Keratinocyte (primary cell): ENCODE data around the gene RAB14. TPM values are rescaled to one million over a fixed set of nuclear protein-coding genes. Genes with fewer than 3 reads are reported as not detected.

ENCODE experiments used
- DNase-seq: peaks from one replicate; pipeline ENCODE4 v3.0.0-alpha.2; 2011; ENCODE audit warnings: low read depth, missing footprints, low spot score
- FAIRE-seq: peaks from 2 replicates; lab custom pipeline; 2011; peaks lifted over from hg19 to GRCh38; lab: Jason Lieb, UNC
- H2AFZ ChIP-seq: 2 replicates; pipeline ENCODE4 v1.6.0; 2012; ENCODE audit warnings: low read length, control low read depth, inconsistent platforms; ENCODE audit not compliant: control insufficient read depth
- H3K27ac ChIP-seq: 2 replicates; pipeline ENCODE4 v1.5.1; 2011; ENCODE audit warnings: low read length; ENCODE audit not compliant: control insufficient read depth, insufficient read depth
- H3K27me3 ChIP-seq: 3 replicates; pipeline ENCODE4 v1.6.0; 2011; ENCODE audit warnings: low read length; ENCODE audit not compliant: control insufficient read depth, insufficient read depth; ENCODE audit errors: extremely low read depth
- H3K36me3 ChIP-seq, 2 experiments: 2 replicates in 1 of 2; 3 replicates in 1 of 2; pipeline ENCODE4 v1.5.1; 2011; ENCODE audit warnings: low read length in 2 of 2, mild to moderate bottlenecking in 1 of 2; ENCODE audit not compliant: control insufficient read depth in 2 of 2, insufficient read depth in 2 of 2; ENCODE audit errors: extremely low read depth in 1 of 2
- H3K4me1 ChIP-seq: 3 replicates; pipeline ENCODE4 v1.5.1; 2011; ENCODE audit warnings: low read length; ENCODE audit not compliant: control insufficient read depth, insufficient read depth; ENCODE audit errors: extremely low read depth
- H3K4me2 ChIP-seq: 3 replicates; pipeline ENCODE4 v1.6.0; 2011; ENCODE audit warnings: low read depth, low read length; ENCODE audit not compliant: control insufficient read depth, insufficient read depth; ENCODE audit errors: extremely low read depth
- H3K4me3 ChIP-seq, 3 experiments: fragments of 200-600 bp in 1 of 3; sonication (generic) in 1 of 3; 2 replicates in 2 of 3; 3 replicates in 1 of 3; pipeline ENCODE4 v1.5.1; 2011 to 2016; ENCODE audit warnings: low read length in 3 of 3, mild to moderate bottlenecking in 3 of 3, control low read depth in 2 of 3, inconsistent platforms in 1 of 3, low read depth in 1 of 3, mixed read lengths in 1 of 3, mixed run types in 1 of 3, moderate library complexity in 1 of 3; ENCODE audit not compliant: control insufficient read depth in 2 of 3, insufficient read depth in 2 of 3; ENCODE audit errors: extremely low read depth in 1 of 3
- H3K79me2 ChIP-seq: 2 replicates; pipeline ENCODE4 v1.6.0; 2012; ENCODE audit warnings: low read length; ENCODE audit not compliant: control insufficient read depth, insufficient read depth
- H3K9ac ChIP-seq: 3 replicates; pipeline ENCODE4 v1.6.0; 2011; ENCODE audit warnings: low read length; ENCODE audit not compliant: control insufficient read depth, insufficient read depth; ENCODE audit errors: extremely low read depth
- H3K9me1 ChIP-seq: 3 replicates; pipeline ENCODE4 v1.6.0; 2011; ENCODE audit warnings: low read length; ENCODE audit not compliant: control insufficient read depth, insufficient read depth; ENCODE audit errors: extremely low read depth
- H3K9me3 ChIP-seq: 2 replicates; pipeline ENCODE4 v1.5.1; 2012; ENCODE audit warnings: low read depth, low read length; ENCODE audit not compliant: control insufficient read depth
- H4K20me1 ChIP-seq: 3 replicates; pipeline ENCODE4 v1.6.0; 2011; ENCODE audit warnings: low read length; ENCODE audit not compliant: control insufficient read depth, insufficient read depth; ENCODE audit errors: extremely low read depth
- EZH2 ChIP-seq: IDR thresholded peaks from one replicate; pipeline ENCODE4 v1.6.1; 2012; ENCODE audit warnings: inconsistent platforms, mild to moderate bottlenecking, low read length, moderate library complexity
- dilution Hi-C: fragments of 300-500 bp; cut with MboI; formaldehyde crosslinking; loops from one replicate; pipeline ENCODE4 v1.7.0; 2020; ENCODE audit warnings: low sequenced_read_pairs; ENCODE audit not compliant: extremely low pct_ligation_motif_present
- polyA plus RNA-seq, 5 experiments: library from polyadenylated mRNA; depleted of rRNA in 3 of 5; stranded (reverse) in 3 of 5; stranded (forward) in 1 of 5; unstranded in 1 of 5; fragments of >200 nt; gene quantifications; 1 replicate in 1 of 5; 2 replicates in 3 of 5; 3 replicates in 1 of 5; pipeline versions ENCODE4 v1.2.1 to v1.2.3, GENCODE V29; 2011 to 2012; ENCODE audit warnings: missing spikeins in 2 of 5, low read depth in 1 of 5, low replicate concordance in 1 of 5
- TF ChIP-seq, protein P1 (sequence below), 3 experiments: IDR thresholded peaks in 1 of 3; conservative IDR thresholded peaks in 1 of 3; optimal IDR thresholded peaks in 1 of 3; 2 replicates in 2 of 3; 3 replicates in 1 of 3; pipeline versions ENCODE3 to v1.5.1; 2011; ENCODE audit warnings: low read length in 3 of 3, mild to moderate bottlenecking in 3 of 3, moderate library complexity in 2 of 3, control low read depth in 1 of 3, inconsistent platforms in 1 of 3; ENCODE audit not compliant: insufficient read depth in 2 of 3; ENCODE audit errors: extremely low read depth in 1 of 3

Gene RAB14
- polyA plus RNA-seq, 1 donor (not counting 4 experiments of a cell fraction or from before 2014, with no cell fraction given), result 42.8 TPM

DNA sequence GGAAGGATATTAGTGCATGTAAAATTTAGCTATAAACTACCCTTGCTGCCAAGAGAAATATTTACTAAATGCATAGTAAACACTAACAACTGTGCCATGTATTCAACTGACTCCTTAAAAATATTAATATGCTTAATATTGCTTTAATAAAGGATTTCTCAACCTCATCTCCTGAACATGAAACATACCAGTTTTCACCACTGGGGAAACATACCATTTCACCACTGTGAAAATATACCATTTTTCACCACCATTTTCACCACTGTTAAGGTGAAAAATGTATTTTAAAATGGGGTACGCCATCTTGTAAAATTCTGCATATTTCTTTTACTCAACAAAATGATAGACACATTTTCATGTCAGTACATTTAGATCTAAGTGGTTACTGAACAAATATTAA is 4.5 kb downstream of the RAB14 start:
- peak overlapping the region; percentile 99 for H3K4me2 ChIP-seq

DNA sequence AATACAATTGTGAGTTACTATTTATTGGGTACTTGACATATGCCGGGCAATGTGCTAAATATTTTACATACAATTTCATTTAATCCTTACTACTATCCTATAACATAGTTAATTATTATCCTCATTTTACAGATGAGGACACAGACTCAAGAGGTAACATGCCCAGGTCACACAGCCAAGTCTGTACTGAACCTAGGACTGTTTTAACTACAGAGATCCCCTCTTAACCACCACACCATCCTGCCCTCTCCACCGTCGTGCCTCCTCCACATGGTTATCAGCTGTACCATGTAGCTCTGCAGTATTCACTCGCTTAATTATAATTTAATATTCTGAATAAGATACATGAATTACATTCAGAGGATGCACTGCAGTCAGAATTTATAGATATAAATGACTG is 5.3 kb downstream of the RAB14 start:
- Histone ChIP-seq H3K9ac (peak overlapping the region; percentile 72), H3K4me1 (peaks cover 55% of the 10 kb centered on the region), H3K4me2 (peak overlapping the region; percentile 99), H3K9me1 (no peaks in the 10 kb centered on the region), H3K27ac (peak overlapping the region; percentile 92), H3K9me3 (no peaks in the 10 kb centered on the region), H2AFZ (no peak overlapping the region), H3K36me3 (peaks cover 0 to 2% of the 10 kb centered on the region in 2 experiments), H3K4me3 (peak overlapping the region in 2 of 3 experiments; percentile 57 to 91), H3K27me3 (no peaks in the 10 kb centered on the region), H4K20me1 (peaks cover 16% of the 10 kb centered on the region), H3K79me2 (peaks cover 97% of the 10 kb centered on the region)
- DNase-seq (no peak), FAIRE-seq (no peak)
- dilution Hi-C loops, result no loop called here
- TF ChIP-seq, protein P1, sequence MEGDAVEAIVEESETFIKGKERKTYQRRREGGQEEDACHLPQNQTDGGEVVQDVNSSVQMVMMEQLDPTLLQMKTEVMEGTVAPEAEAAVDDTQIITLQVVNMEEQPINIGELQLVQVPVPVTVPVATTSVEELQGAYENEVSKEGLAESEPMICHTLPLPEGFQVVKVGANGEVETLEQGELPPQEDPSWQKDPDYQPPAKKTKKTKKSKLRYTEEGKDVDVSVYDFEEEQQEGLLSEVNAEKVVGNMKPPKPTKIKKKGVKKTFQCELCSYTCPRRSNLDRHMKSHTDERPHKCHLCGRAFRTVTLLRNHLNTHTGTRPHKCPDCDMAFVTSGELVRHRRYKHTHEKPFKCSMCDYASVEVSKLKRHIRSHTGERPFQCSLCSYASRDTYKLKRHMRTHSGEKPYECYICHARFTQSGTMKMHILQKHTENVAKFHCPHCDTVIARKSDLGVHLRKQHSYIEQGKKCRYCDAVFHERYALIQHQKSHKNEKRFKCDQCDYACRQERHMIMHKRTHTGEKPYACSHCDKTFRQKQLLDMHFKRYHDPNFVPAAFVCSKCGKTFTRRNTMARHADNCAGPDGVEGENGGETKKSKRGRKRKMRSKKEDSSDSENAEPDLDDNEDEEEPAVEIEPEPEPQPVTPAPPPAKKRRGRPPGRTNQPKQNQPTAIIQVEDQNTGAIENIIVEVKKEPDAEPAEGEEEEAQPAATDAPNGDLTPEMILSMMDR (optimal IDR thresholded peaks at IDR 0.05 in 1 of 3, IDR thresholded peaks at IDR 0.05 in 1 of 3, conservative IDR thresholded peaks at IDR 0.05 in 1 of 3; ENCODE audit: extremely low read depth in 1 of 3, insufficient read depth in 2 of 3, low read length in 3 of 3), result no peak
- TF ChIP-seq EZH2, result no peak

More for the DNA sequence above, 4.5 kb downstream of the RAB14 start:
- dilution Hi-C loops, result no loop called here
- H3K79me2 ChIP-seq, result peaks cover 95% of the 10 kb centered on the region
- H3K27me3 ChIP-seq, result no peaks in the 10 kb centered on the region
- peaks cover 57% of the 10 kb centered on the region for H3K4me1 ChIP-seq
- FAIRE-seq (no peak), DNase-seq (no peak)
- H3K4me3 ChIP-seq, result peak overlapping the region in 2 of 3 experiments; percentile 41 to 91
- no peak for TF ChIP-seq EZH2
- TF ChIP-seq, protein P1 (optimal IDR thresholded peaks at IDR 0.05 in 1 of 3, IDR thresholded peaks at IDR 0.05 in 1 of 3, conservative IDR thresholded peaks at IDR 0.05 in 1 of 3; ENCODE audit: extremely low read depth in 1 of 3, insufficient read depth in 2 of 3, low read length in 3 of 3), result no peak
- peak overlapping the region; percentile 47 for H3K9ac ChIP-seq
- no peak overlapping the region for H2AFZ ChIP-seq
- H4K20me1 ChIP-seq, result peaks cover 16% of the 10 kb centered on the region
- H3K9me1 ChIP-seq, result no peaks in the 10 kb centered on the region
- H3K9me3 ChIP-seq, result no peaks in the 10 kb centered on the region
- H3K36me3 ChIP-seq, result peaks cover 0 to 2% of the 10 kb centered on the region in 2 experiments
- peak overlapping the region; percentile 92 for H3K27ac ChIP-seq
